ENCODE results near the gene LMO2.

DNA sequence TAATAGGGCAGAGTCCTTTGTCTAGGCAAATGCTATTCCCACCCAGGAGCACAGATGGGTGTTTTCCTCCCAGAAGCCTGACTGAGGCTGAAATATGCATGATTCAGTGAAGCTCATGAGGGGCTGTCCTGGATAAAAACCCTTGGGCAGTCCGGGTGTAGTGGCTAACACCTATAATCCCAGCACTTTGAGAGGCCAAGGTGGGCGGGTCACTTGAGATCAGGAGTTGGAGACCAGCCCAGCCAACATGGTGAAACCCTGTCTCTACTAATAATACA lies 48.6 kb upstream of the LMO2 start:
- TF ChIP-seq CTCF (IDR thresholded peaks at IDR 0.05) (no peak), POLR2A (IDR thresholded peaks at IDR 0.05) (no peak)
